H1 (cell line): ENCODE data around the gene ZBP1. TPM values are rescaled to one million over a fixed set of nuclear protein-coding genes. Genes with fewer than 3 reads are reported as not detected.

Experiments
- CTCF ChIA-PET: fragments of 300-600 bp; sonication (Branson Sonifier 250); formaldehyde crosslinking; loops from one replicate; lab custom pipeline; 2021; ENCODE audit not compliant: partially characterized antibody; lab: Charles Lee
- POLR2A ChIA-PET: fragments of 300-600 bp; sonication (Branson Sonifier 250); formaldehyde crosslinking; loops from one replicate; lab custom pipeline; 2021; ENCODE audit warnings: inconsistent platforms; ENCODE audit not compliant: partially characterized antibody; lab: Charles Lee
- DNase-seq, 2 experiments: peaks; one replicate each; pipeline versions ENCODE4 v3.0.0 to v3.0.0-alpha.2; 2010 to 2022; ENCODE audit warnings: low spot score in 2 of 2, low read depth in 1 of 2, mixed read lengths in 1 of 2
- FAIRE-seq: peaks from 2 replicates; lab custom pipeline; 2011; peaks lifted over from hg19 to GRCh38; lab: Jason Lieb, UNC
- H2AFZ ChIP-seq: 2 replicates; pipeline ENCODE4 v1.8.1; 2012; ENCODE audit warnings: low read length, inconsistent platforms
- H2AK5ac ChIP-seq: 2 replicates; pipeline ENCODE4 v1.6.1; 2013; ENCODE audit warnings: low read depth, low read length
- H2BK120ac ChIP-seq: replicated peaks from 2 replicates; pipeline ENCODE3; 2013; ENCODE audit warnings: low read depth, low read length, inconsistent platforms
- H2BK12ac ChIP-seq: 2 replicates; pipeline ENCODE4 v1.6.1; 2013; ENCODE audit warnings: low read depth, low read length
- H2BK15ac ChIP-seq: 2 replicates; pipeline ENCODE4 v1.6.1; 2013; ENCODE audit warnings: low read length
- H2BK20ac ChIP-seq: 2 replicates; pipeline ENCODE4 v1.6.1; 2013; ENCODE audit warnings: low read length
- H2BK5ac ChIP-seq: 2 replicates; pipeline ENCODE4 v1.6.1; 2013; ENCODE audit warnings: low read depth, low read length
- H3K14ac ChIP-seq: 2 replicates; pipeline ENCODE4 v1.6.1; 2013; ENCODE audit warnings: inconsistent platforms; ENCODE audit not compliant: insufficient read length
- H3K18ac ChIP-seq: 2 replicates; pipeline ENCODE4 v1.6.1; 2013; ENCODE audit warnings: low read length; ENCODE audit errors: extremely low read depth
- H3K23ac ChIP-seq: 2 replicates; pipeline ENCODE4 v1.6.1; 2013; ENCODE audit warnings: inconsistent platforms; ENCODE audit not compliant: insufficient read length
- H3K23me2 ChIP-seq: 2 replicates; pipeline ENCODE4 v1.6.1; 2013; ENCODE audit warnings: low read depth, low read length
- H3K27ac ChIP-seq: 2 replicates; pipeline ENCODE4 v1.6.1; 2011; ENCODE audit warnings: low read depth, low read length, inconsistent platforms
- H3K27me3 ChIP-seq, 4 experiments: replicated peaks in 1 of 4; 1 replicate in 1 of 4; 2 replicates in 3 of 4; pipeline versions ENCODE4 v1.6.1 to v1.8.1; 2011 to 2013; ENCODE audit warnings: low read length in 3 of 4, mild to moderate bottlenecking in 3 of 4, inconsistent platforms in 2 of 4, mixed read lengths in 2 of 4, moderate library complexity in 1 of 4; ENCODE audit not compliant: control insufficient read depth in 3 of 4, insufficient read depth in 3 of 4; ENCODE audit errors: extremely low read depth in 1 of 4
- H3K36me3 ChIP-seq, 4 experiments: 2 replicates each; pipeline versions ENCODE4 v1.6.1 to v1.8.1; 2011 to 2013; ENCODE audit warnings: mild to moderate bottlenecking in 4 of 4, low read length in 3 of 4, moderate library complexity in 2 of 4, control low read depth in 1 of 4, inconsistent platforms in 1 of 4; ENCODE audit not compliant: insufficient read depth in 4 of 4, control insufficient read depth in 2 of 4
- H3K4ac ChIP-seq: replicated peaks from 2 replicates; pipeline ENCODE3; 2013; ENCODE audit warnings: low read length, low read depth, mixed read lengths, inconsistent platforms; ENCODE audit not compliant: insufficient read length
- H3K4me1 ChIP-seq, 4 experiments: replicated peaks in 1 of 4; 1 replicate in 1 of 4; 2 replicates in 3 of 4; pipeline versions ENCODE4 v1.6.1 to v1.8.1; 2011 to 2013; ENCODE audit warnings: low read length in 3 of 4, inconsistent platforms in 2 of 4, mixed read lengths in 1 of 4; ENCODE audit not compliant: insufficient read depth in 4 of 4, control insufficient read depth in 3 of 4
- H3K4me2 ChIP-seq, 2 experiments: 2 replicates each; pipeline versions ENCODE4 v1.6.1 to v1.8.1; 2011 to 2013; ENCODE audit warnings: low read depth in 2 of 2, low read length in 2 of 2, control low read depth in 1 of 2, inconsistent platforms in 1 of 2, mild to moderate bottlenecking in 1 of 2; ENCODE audit not compliant: insufficient read depth in 1 of 2
- H3K4me3 ChIP-seq, 4 experiments: fragments of 200-600, 300-600 bp in 1 of 4; sonication (generic), shearing (Covaris generic), sonication (Bioruptor Twin) in 1 of 4; 2 replicates each; pipeline versions ENCODE4 v1.5.1 to v1.8.1; 2011 to 2016; ENCODE audit warnings: low read length in 4 of 4, low read depth in 3 of 4, control low read depth in 2 of 4, inconsistent platforms in 2 of 4, mild to moderate bottlenecking in 2 of 4, mixed read lengths in 1 of 4, moderate library complexity in 1 of 4; ENCODE audit not compliant: insufficient read depth in 2 of 4; ENCODE audit errors: extremely low read depth in 1 of 4
- H3K56ac ChIP-seq: replicated peaks from 2 replicates; pipeline ENCODE3; 2013; ENCODE audit warnings: low read depth, mild to moderate bottlenecking, mixed read lengths, low read length, inconsistent platforms; ENCODE audit not compliant: insufficient read length
- H3K79me1 ChIP-seq: 2 replicates; pipeline ENCODE4 v1.6.1; 2013; ENCODE audit warnings: low read depth, low read length, control low read depth
- H3K79me2 ChIP-seq, 2 experiments: 2 replicates each; pipeline versions ENCODE4 v1.6.1 to v1.8.1; 2012 to 2013; ENCODE audit warnings: low read length in 2 of 2, mild to moderate bottlenecking in 2 of 2, inconsistent platforms in 1 of 2; ENCODE audit not compliant: insufficient read depth in 2 of 2, control insufficient read depth in 1 of 2
- H3K9ac ChIP-seq, 4 experiments: replicated peaks in 1 of 4; 1 replicate in 1 of 4; 2 replicates in 3 of 4; pipeline versions ENCODE4 v1.6.1 to v1.8.1; 2011 to 2013; ENCODE audit warnings: low read depth in 3 of 4, low read length in 3 of 4, control low read depth in 2 of 4, mild to moderate bottlenecking in 2 of 4, moderate library complexity in 2 of 4, inconsistent platforms in 1 of 4; ENCODE audit errors: extremely low read depth in 1 of 4
- H3K9me3 ChIP-seq, 2 experiments: 2 replicates each; pipeline versions ENCODE4 v1.6.1 to v1.8.1; 2012 to 2013; ENCODE audit warnings: mild to moderate bottlenecking in 2 of 2, moderate library complexity in 2 of 2, control low read depth in 1 of 2, inconsistent platforms in 1 of 2, low read depth in 1 of 2, low read length in 1 of 2, mixed read lengths in 1 of 2; ENCODE audit not compliant: insufficient read depth in 2 of 2
- H4K20me1 ChIP-seq, 2 experiments: replicated peaks in 1 of 2; 2 replicates each; pipeline versions ENCODE3 to v1.8.1; 2011 to 2013; ENCODE audit warnings: inconsistent platforms in 2 of 2, low read length in 2 of 2, mild to moderate bottlenecking in 1 of 2; ENCODE audit not compliant: insufficient read depth in 2 of 2, control insufficient read depth in 1 of 2
- H4K5ac ChIP-seq: 2 replicates; pipeline ENCODE4 v1.6.1; 2013; ENCODE audit warnings: low read length, low read depth, mixed read lengths, inconsistent platforms; ENCODE audit not compliant: insufficient read length
- H4K8ac ChIP-seq: 2 replicates; pipeline ENCODE4 v1.8.0; 2013; ENCODE audit warnings: mild to moderate bottlenecking, moderate library complexity, low read length, inconsistent platforms; ENCODE audit not compliant: insufficient read depth; ENCODE audit errors: extremely low read depth
- H4K91ac ChIP-seq: replicated peaks from 2 replicates; pipeline ENCODE3; 2013; ENCODE audit warnings: low read length, mixed read lengths, inconsistent platforms; ENCODE audit not compliant: insufficient read length
- BCL11A ChIP-seq, 2 experiments: IDR thresholded peaks; one replicate each; pipeline ENCODE4 v1.6.1; 2011; ENCODE audit warnings: low read depth in 2 of 2, low read length in 2 of 2, mild to moderate bottlenecking in 2 of 2
- CEBPB ChIP-seq: IDR thresholded peaks from 2 replicates; pipeline ENCODE4 v1.6.1; 2012; ENCODE audit warnings: low read depth, low read length
- CHD2 ChIP-seq: IDR thresholded peaks from 2 replicates; pipeline ENCODE4 v1.6.1; 2012; ENCODE audit warnings: low read length, improper control_type of control experiment
- E2F6 ChIP-seq: IDR thresholded peaks from 2 replicates; pipeline ENCODE4 v1.6.1; 2012; ENCODE audit warnings: inconsistent platforms
- JUND ChIP-seq: IDR thresholded peaks from 2 replicates; pipeline ENCODE4 v1.6.1; 2011; ENCODE audit warnings: mild to moderate bottlenecking, improper control_type of control experiment, low read length
- KDM4A ChIP-seq: IDR thresholded peaks from one replicate; pipeline ENCODE4 v1.7.1; 2012; ENCODE audit warnings: low read depth, mild to moderate bottlenecking, moderate library complexity, low read length, inconsistent platforms; ENCODE audit not compliant: severe bottlenecking
- POLR2AphosphoS5 ChIP-seq: IDR thresholded peaks from 2 replicates; pipeline ENCODE4 v1.6.1; 2011; ENCODE audit warnings: low read depth, low read length
- WGBS, 2 experiments: shearing (Covaris generic) in 1 of 2; methylation state at CpG; one replicate each; pipeline versions ENCODE4 v1.1.6 to v1.1.7; 2013 to 2015; ENCODE audit warnings: low lambda C conversion rate in 2 of 2, mixed read lengths in 2 of 2, inconsistent platforms in 1 of 2, low coverage in 1 of 2, missing lambda C conversion rate in 1 of 2; ENCODE audit not compliant: insufficient replicate concordance in 2 of 2, insufficient coverage in 1 of 2, insufficient read length in 1 of 2; ENCODE audit errors: extremely low coverage in 1 of 2, missing lambda C conversion rate in 1 of 2; 5-methylcytosine and 5-hydroxymethylcytosine counted together
- polyA plus RNA-seq, 7 experiments: library from polyadenylated mRNA; depleted of rRNA in 3 of 7; stranded (reverse) in 5 of 7; unstranded in 2 of 7; fragments of >200 nt in 5 of 7; fragments of 200-250 nt in 2 of 7; gene quantifications; 1 replicate in 5 of 7; 2 replicates in 1 of 7; 4 replicates in 1 of 7; pipeline versions ENCODE4 v1.2.1 to v1.2.3, GENCODE V29; 2011 to 2013; ENCODE audit warnings: missing spikeins in 2 of 7, mixed read lengths in 2 of 7
- total RNA-seq: library from RNA; stranded (reverse); fragmentation: NEBNext Ultra II Directional; extraction: Animal tissue kit (Norgen Biotek cat#: 25700); gene quantifications from 2 replicates; pipeline ENCODE4 v1.2.1, GENCODE V29; 2021

The ZBP1 gene
- total and polyA plus RNA-seq, 2 of the 8 experiments (the other 6 are each of a cell fraction or from before 2014, with no cell fraction given), result not detected

GRCh38 chr20:57598491-57598890 lies 21.7 kb downstream of the ZBP1 start:
- Histone ChIP-seq H3K23ac (no peak overlapping the region), H3K9me3 (no peaks in the 10 kb centered on the region), H3K4me3 (no peak overlapping the region), H2BK120ac (no peak overlapping the region), H3K4me2 (no peak overlapping the region), H4K91ac (no peak overlapping the region), H4K20me1 (no peaks in the 10 kb centered on the region), H3K9ac (no peak overlapping the region), H3K27ac (no peak overlapping the region), H2AK5ac (no peak overlapping the region), H3K27me3 (no peaks in the 10 kb centered on the region), H3K79me1 (no peaks in the 10 kb centered on the region), H3K56ac (no peak overlapping the region), H2BK15ac (no peak overlapping the region), H4K8ac (no peak overlapping the region), H2AFZ (no peak overlapping the region), H3K79me2 (no peaks in the 10 kb centered on the region), H3K4ac (no peak overlapping the region), H2BK12ac (no peak overlapping the region), H3K36me3 (no peaks in the 10 kb centered on the region), H2BK5ac (no peak overlapping the region), H3K23me2 (no peaks in the 10 kb centered on the region), H3K18ac (no peak overlapping the region), H4K5ac (no peak overlapping the region), H2BK20ac (no peak overlapping the region), H3K14ac (no peak overlapping the region), H3K4me1 (no peaks in the 10 kb centered on the region; a peak in 3 of 7 replicates)
- no peak for FAIRE-seq
- ChIA-PET CTCF (interaction anchor here (0.6 to 10.7 kb wide), 13 partner anchors 11 to 621 kb away, joined by 3 to 194 read pairs (median 4); partner anchors contain the start of gene ZBP1), POLR2A (interaction anchor here (0.6 kb wide), 1 partner anchor 97 kb away, joined by 3 read pairs; no protein-coding TSS in a partner anchor)
- TF ChIP-seq E2F6, result no peak
- no peak for TF ChIP-seq CEBPB
- TF ChIP-seq CHD2, result no peak
- no peak for TF ChIP-seq KDM4A
- TF ChIP-seq JUND, result no peak
- TF ChIP-seq BCL11A (IDR thresholded peaks at IDR 0.05; ENCODE audit: low read depth in 2 of 2, low read length in 2 of 2), result no peak
- TF ChIP-seq POLR2AphosphoS5, result no peak
- DNase-seq, result no peak
- whole genome bisulfite sequencing, 2 experiments, result 85% methylated on average over 5 of the region's 5 CpGs; no CpG with 5 or more reads in 1 of the 2 experiments
